Posterior vena cava (tissue), 2 donors: Measurements from ENCODE around the gene INTS13. TPM values are rescaled to one million over a fixed set of nuclear protein-coding genes. Genes with fewer than 3 reads are reported as not detected.
"Not testable (repeated sequence)": the region's sequence is repeated elsewhere in the genome, so short reads cannot be mapped to it uniquely, and the experiment has no call there.

Experiments
- DNase-seq: peaks from one replicate; pipeline ENCODE4 v3.0.0-alpha.2; 2020; ENCODE audit warnings: low spot score
- intact Hi-C, 2 donors: fragments of 100-400 bp; cut with DNase I; formaldehyde crosslinking; loops; one replicate each; pipeline versions ENCODE4 v1.14.1 to v1.14.2; 2022 to 2023
- total RNA-seq, 2 donors: library from RNA; stranded (reverse); fragmentation: NEBNext Ultra II Directional; extraction: Animal tissue kit (Norgen Biotek cat#: 25700); gene quantifications; one replicate each; pipeline ENCODE4 v1.2.1, GENCODE V29; 2021
- donor health status: DM: yes; HTN: yes; CAD: no.
- donor health status: DM: yes; HTN: yes; CAD: no.

Gene INTS13
- total RNA-seq, 2 donors from 2014 or later, result 15.1 to 23.0 TPM

GRCh38 chr12:26880625-26881024 lies 57.2 kb downstream of the INTS13 start:
- no peak for DNase-seq
- intact Hi-C loops, result loop anchor here in 1 of 2 donors (5.0 kb wide), 1 partner anchor 48 kb away; the partner anchor contains the start of gene ITPR2

DNA sequence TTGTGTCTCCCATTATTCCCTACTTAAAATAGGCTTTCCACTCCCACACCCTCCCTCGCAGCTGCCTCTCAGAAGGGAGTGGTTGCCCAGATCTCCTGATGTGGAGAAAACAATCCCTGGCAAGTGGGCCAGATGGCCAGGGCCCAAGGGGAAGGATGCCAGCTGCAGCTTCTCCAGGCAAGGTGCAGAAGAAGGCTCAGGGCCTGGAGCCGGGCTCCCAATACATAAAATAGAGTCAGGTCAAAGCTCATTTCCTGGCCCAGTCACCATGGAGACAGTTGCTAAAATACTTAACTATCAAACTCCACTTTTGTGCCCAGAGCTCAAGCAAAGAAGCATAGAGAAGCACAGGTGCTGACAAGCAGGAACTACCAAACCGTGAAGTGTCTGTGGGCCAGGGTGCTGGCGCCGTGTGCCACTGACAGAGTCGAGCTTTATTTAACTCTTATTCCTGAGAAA lies 59.1 kb downstream of the INTS13 start:
- peak; percentile 84 for DNase-seq
- intact Hi-C loops, result no loop called here

GRCh38 chr12:26874501-26875296 lies 63.1 kb downstream of the INTS13 start:
- no peak for DNase-seq
- intact Hi-C loops, result no loop called here

- intact Hi-C loops, result no loop called here
- no peak for DNase-seq
These were observed 65.2 kb downstream of the INTS13 start for GRCh38 chr12:26872625-26873024.

GRCh38 chr12:26871985-26872384 lies 65.8 kb downstream of the INTS13 start:
- DNase-seq, result no peak
- intact Hi-C loops, result no loop called here

DNA sequence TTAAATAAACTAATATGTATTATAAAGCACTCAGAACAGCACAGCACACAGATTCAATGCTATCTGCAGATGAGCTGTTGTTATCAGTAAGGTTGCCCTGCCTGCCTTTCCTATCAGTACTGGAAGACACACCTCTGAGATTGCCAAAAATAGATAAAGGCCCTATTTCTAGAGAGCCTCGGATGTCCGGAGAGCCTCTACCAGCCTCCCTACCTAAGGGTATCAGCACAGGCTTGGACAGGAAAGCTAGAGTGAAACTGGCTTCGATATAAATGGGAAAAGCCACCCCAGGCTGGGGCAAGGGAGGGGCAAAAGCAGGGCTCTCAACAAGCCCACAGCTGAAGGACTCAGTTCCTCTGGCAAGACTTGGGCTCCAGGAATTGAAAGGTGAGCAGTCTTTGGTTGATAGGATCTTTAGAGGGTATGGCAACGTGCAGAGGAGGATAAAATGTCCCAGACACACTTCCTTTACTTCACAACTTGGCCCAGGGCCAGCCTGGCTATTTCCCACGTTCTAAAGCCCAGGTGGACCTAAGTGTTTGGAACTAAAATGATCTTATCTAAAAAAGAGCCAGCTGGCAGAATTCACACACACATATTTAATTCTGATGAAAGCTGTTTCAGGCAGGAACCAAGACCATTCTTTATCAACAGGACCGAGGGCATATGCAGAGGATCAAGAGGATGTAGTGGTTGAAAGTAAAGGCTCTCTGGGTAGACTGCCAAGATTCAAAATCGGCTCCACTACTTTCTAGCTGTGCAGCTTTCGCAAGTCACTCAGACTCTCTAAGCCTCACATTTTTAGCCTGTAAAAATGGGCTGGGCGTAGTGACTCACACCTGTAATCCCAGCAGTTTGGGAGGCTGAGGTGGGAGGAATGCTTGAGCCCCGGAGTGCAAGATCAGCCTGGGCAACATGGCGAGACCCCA lies 67.0 kb downstream of the INTS13 start:
- no peak for DNase-seq
- intact Hi-C loops, result no loop called here

DNA sequence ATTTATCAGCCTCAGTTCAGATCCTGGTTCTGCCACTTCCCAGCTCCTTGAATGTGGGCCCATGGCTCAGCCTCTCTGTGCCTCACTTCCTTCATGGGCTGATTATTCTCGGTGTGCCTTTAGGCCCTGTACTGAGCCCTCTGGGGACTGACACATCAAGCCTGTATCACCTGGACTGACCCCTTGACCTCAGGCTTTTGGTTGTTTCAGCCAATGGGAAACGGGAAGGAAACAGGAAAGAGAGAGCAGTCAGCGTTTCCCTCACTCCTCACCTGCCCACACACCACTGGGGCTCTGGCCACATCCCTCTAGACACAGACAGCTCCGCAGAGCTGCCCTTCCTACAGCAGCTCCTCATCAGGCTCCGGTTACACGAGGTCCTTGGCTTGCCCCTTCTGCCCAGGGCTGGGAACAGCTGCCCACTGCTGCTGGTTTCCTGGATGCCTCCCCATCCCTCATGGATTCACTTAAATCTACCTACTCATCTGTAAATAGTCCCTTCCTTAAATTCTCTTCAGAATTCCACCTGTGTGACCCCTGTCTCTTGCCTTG lies 67.8 kb downstream of the INTS13 start:
- intact Hi-C loops, result no loop called here
- no peak for DNase-seq

DNA sequence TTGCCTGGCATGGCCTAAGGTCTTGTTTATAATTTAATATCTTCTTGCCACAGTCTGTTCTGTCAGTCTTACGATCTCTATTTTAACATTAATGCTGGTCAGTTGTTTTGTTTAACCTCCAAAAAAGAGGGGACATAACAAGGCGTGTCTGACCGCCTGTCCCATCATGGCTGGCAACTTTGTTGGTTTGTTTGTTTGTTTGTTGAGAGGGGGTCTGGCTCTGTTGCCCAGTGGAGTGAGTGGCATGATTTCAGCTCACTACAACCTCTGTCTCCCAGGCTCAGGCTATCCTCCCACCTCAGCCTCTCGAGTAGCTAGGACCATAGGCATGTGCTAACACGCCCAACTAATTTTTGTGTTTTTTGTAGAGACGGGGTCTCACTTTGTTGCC lies 68.7 kb downstream of the INTS13 start:
- intact Hi-C loops, result no loop called here
- no peak for DNase-seq

GRCh38 chr12:26868447-26869103 lies 69.2 kb downstream of the INTS13 start:
- no peak for DNase-seq
- intact Hi-C loops, result no loop called here

DNA sequence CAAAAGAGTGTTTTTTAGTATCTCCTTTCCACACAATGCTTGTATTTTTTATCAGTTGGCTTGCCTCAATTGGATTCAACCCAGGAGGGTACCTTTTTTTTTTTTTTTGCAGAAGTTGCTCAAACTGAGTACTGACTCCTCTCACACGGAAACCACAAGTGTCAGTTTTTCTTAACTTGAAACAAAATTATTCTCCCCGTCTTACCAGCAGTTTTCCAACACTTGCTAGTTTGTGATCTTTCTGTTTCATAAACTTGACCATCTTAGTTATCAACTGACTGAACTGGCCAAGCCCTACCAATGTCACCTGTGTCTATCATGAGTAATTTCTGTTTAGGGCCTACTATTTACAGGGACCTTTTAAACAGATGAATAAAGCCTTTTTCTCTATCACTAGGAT lies 70.7 kb downstream of the INTS13 start:
- no peak for DNase-seq
- intact Hi-C loops, result no loop called here

DNA sequence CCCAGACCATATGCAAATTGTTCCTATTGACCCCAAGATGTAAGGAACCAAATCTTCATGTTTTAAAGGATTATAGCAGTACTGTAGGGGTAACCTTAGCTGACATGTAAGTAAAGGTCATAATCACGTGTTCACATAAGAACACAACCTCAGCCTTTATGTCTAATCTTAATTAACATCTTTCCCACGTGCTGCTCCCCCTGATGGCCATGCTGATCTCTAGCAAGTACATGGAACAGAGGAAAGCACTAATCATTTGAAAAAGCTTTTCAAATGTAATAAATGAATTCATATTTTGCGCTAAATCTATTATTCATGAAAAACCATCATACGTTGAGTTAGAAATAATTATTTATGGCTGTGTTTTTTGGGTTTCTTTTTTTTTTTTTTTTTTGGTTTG lies 74.3 kb downstream of the INTS13 start:
- no peak for DNase-seq
- intact Hi-C loops, result loop anchor here in 1 of 2 donors (5.0 kb wide), 1 partner anchor 369 kb away; no protein-coding TSS in a partner anchor

DNA sequence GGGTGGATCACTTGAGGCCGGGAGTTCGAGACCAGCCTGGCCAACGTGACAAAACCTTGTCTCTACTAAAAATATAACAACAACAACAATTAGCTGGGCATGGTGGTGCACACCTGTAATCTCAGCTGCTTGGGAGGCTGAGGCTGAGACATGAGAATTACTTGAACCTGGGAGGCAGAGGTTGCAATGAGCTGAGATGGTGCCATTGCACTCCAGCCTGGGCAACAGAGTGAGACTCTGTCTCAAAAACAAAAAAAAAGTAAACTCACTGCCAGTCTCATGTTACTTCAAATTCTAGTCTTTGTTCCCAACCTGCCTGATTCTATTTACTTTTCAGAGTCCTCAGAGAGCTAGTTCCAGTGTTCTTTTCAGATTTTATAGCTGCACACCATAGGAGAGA lies 75.0 kb downstream of the INTS13 start:
- DNase-seq, result not testable (repeated sequence)
- intact Hi-C loops, result loop anchor here in 1 of 2 donors (5.0 kb wide), 1 partner anchor 370 kb away; no protein-coding TSS in a partner anchor

- intact Hi-C loops, result loop anchor here in 1 of 2 donors (5.0 kb wide), 1 partner anchor 371 kb away; no protein-coding TSS in a partner anchor
- no peak for DNase-seq
These were observed 76.1 kb downstream of the INTS13 start for GRCh38 chr12:26861690-26862089.

DNA sequence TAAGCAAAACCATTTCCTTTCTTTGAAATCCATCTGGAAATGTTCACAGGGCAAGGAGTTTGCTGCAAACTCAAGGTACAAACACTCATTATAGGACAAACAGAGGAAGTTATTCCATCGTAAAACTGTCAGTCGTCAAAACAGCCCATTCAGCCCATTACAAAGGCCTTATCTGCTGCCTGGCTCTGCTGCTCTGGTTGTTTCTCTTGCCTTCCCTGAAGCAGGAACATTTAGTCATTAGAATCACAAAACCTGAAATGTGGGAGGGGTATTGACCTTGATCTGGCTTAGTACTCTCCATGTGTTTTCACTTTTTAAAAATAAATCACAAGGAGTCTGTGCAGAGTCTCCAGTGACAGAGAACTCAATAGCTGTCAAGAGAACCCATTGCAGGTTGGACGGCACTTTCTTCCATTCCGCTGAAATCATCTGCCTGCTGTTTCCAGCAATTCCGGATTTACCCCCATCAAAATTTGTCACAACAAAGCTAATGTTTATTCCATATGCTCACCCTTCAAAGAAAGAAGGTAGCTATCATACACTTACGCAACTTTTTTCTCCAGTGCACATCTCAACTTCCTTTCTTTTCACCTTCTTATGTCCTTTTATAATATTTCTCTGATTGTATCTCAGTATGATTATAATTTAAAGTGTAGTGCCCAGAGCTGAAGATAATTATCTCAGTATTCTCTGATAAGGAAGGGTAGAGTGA lies 80.2 kb downstream of the INTS13 start:
- no peak for DNase-seq
- intact Hi-C loops, result loop anchor here in 1 of 2 donors (10.0 kb wide), 1 partner anchor 157 kb away; the partner anchor contains the start of gene TM7SF3

DNA sequence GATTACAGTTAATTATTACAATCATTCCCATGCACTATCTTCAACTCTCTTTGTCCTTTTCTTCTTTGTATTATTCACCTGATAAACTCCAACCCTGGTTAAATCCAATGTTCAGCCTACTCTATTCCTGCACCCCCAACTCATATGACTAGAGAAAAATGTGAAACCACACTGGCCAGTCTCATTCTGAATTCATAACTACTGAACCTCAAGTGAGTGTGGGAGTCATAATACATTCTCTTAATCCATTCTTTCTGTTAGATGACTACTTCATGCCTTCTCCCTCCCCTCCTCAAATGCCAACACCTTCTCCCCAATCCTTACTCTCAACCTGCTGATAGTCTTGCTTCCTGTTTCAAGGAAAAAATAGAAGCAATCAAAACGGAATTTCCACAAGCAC lies 82.4 kb downstream of the INTS13 start:
- intact Hi-C loops, result loop anchor here in 1 of 2 donors (10.0 kb wide), 1 partner anchor 159 kb away; the partner anchor contains the start of gene TM7SF3
- no peak for DNase-seq
